HG02852 (cell line): ENCODE measurements around the gene NXPH1.

Experiments used
- ATAC-seq: cut with Tn5 transposase; IDR thresholded peaks from one replicate; pipeline ENCODE4 v1.9.1; 2021; ENCODE audit warnings: mild to moderate bottlenecking, moderate library complexity; ENCODE audit not compliant: unreplicated experiment

Gene NXPH1

GRCh38 chr7:8800986-8801385, 367.6 kb downstream of the NXPH1 start:
- no peak for ATAC-seq
